GM18498 (cell line): ENCODE data around the gene TMEM186.
A peak's percentile ranks its signal among the peaks of the same experiment; 100 is the strongest.
"Not testable (repeated sequence)": the region's sequence is repeated elsewhere in the genome, so short reads cannot be mapped to it uniquely, and the experiment has no call there.

Source experiments
- ATAC-seq: cut with Tn5 transposase; IDR thresholded peaks from one replicate; pipeline ENCODE4 v1.9.1; 2021; ENCODE audit warnings: mild to moderate bottlenecking, moderate library complexity; ENCODE audit not compliant: unreplicated experiment

TMEM186 gene

GRCh38 chr16:8814095-8814806 lies 16.8 kb upstream of the TMEM186 start:
- ATAC-seq: no peak

- ATAC-seq: no peak
Measured at GRCh38 chr16:8812162-8812843, 14.9 kb upstream of the TMEM186 start.

- no peak for ATAC-seq
Measured at GRCh38 chr16:8808613-8809353, 11.3 kb upstream of the TMEM186 start.

- ATAC-seq: no peak
Measured at GRCh38 chr16:8808009-8808408, 10.6 kb upstream of the TMEM186 start.

- no peak for ATAC-seq
Measured at GRCh38 chr16:8807189-8807588, 9.8 kb upstream of the TMEM186 start.

- ATAC-seq: no peak
Measured at GRCh38 chr16:8806272-8806983, 9.0 kb upstream of the TMEM186 start.

- ATAC-seq: no peak
Measured at GRCh38 chr16:8804313-8804712, 6.9 kb upstream of the TMEM186 start.

- ATAC-seq: not testable (repeated sequence)
Measured at GRCh38 chr16:8803733-8804132, 6.3 kb upstream of the TMEM186 start.

- no peak for ATAC-seq
Measured at GRCh38 chr16:8801701-8802100, 4.3 kb upstream of the TMEM186 start.

GRCh38 chr16:8798535-8799157 lies 1.2 kb upstream of the TMEM186 start:
- no peak for ATAC-seq

GRCh38 chr16:8798174-8798527 lies 712 bp upstream of the TMEM186 start:
- peak; percentile 2 for ATAC-seq

- ATAC-seq: no peak
Measured at GRCh38 chr16:8796469-8797363, 723 bp downstream of the TMEM186 start.

- no peak for ATAC-seq
Measured at GRCh38 chr16:8795818-8796217, 1.6 kb downstream of the TMEM186 start.

- ATAC-seq: no peak
Measured at GRCh38 chr16:8795091-8795490, 2.3 kb downstream of the TMEM186 start.

- ATAC-seq: no peak
Measured at GRCh38 chr16:8788578-8789172, 8.8 kb downstream of the TMEM186 start.

GRCh38 chr16:8786316-8786715 lies 11.1 kb downstream of the TMEM186 start:
- ATAC-seq: not testable (repeated sequence)

- ATAC-seq: no peak
Measured at GRCh38 chr16:8785408-8785807, 12.0 kb downstream of the TMEM186 start.

GRCh38 chr16:8782673-8783072 lies 14.8 kb downstream of the TMEM186 start:
- ATAC-seq: no peak

- no peak for ATAC-seq
Measured at GRCh38 chr16:8781797-8782196, 15.6 kb downstream of the TMEM186 start.
